SK-N-MC (cell line): ENCODE data around the gene MUSK.
"Not testable (repeated sequence)": the region's sequence is repeated elsewhere in the genome, so short reads cannot be mapped to it uniquely, and the experiment has no call there.

Experiments used
- DNase-seq: peaks from one replicate; pipeline ENCODE4 v3.0.0-alpha.2; 2011; ENCODE audit warnings: low read depth, low spot score
- H3K27ac ChIP-seq: fragments of 200-600 bp; sonication (generic); 2 replicates; pipeline ENCODE4 v1.5.1; 2016; ENCODE audit warnings: mixed run types
- H3K36me3 ChIP-seq: fragments of 200-600 bp; sonication (generic); 2 replicates; pipeline ENCODE4 v1.6.1; 2017; ENCODE audit warnings: antibody characterized with exemption, low read length, mixed read lengths; ENCODE audit not compliant: insufficient read depth
- H3K4me3 ChIP-seq: fragments of 200-600 bp; sonication (generic); 2 replicates; pipeline ENCODE4 v1.5.1; 2016
- H3K9ac ChIP-seq: fragments of 200-600 bp; sonication (generic); 2 replicates; pipeline ENCODE4 v1.8.0; 2017; ENCODE audit warnings: mixed run types, mixed read lengths; ENCODE audit not compliant: insufficient read length
- H3K9me3 ChIP-seq: fragments of 200-600 bp; sonication (generic); 2 replicates; pipeline ENCODE4 v1.6.1; 2017; ENCODE audit warnings: low read depth, mild to moderate bottlenecking, antibody characterized with exemption, low read length, moderate library complexity, mixed read lengths
- EZH2 ChIP-seq: fragments of 200-600 bp; sonication (generic); IDR thresholded peaks from one replicate; pipeline ENCODE4 v1.6.1; 2017; ENCODE audit warnings: antibody characterized with exemption
- FOXP2 ChIP-seq: optimal IDR thresholded peaks from 2 replicates; pipeline ENCODE3; 2011; ENCODE audit warnings: mild to moderate bottlenecking, moderate library complexity; ENCODE audit not compliant: insufficient read depth; ENCODE audit errors: extremely low read length, control extremely low read depth
- POLR2AphosphoS5 ChIP-seq: IDR thresholded peaks from 2 replicates; pipeline ENCODE4 v1.6.1; 2012; ENCODE audit warnings: mild to moderate bottlenecking, low read depth, low read length, borderline replicate concordance

Gene MUSK

GRCh38 chr9:110782701-110783100 is 114.1 kb downstream of the MUSK start:
- H3K9me3 ChIP-seq = no peaks in the 10 kb centered on the region
- TF ChIP-seq EZH2 = no peak
- no peak for TF ChIP-seq POLR2AphosphoS5
- TF ChIP-seq FOXP2 = no peak
- no peak for DNase-seq
- H3K4me3 ChIP-seq = no peak overlapping the region
- no peak overlapping the region for H3K27ac ChIP-seq
- H3K9ac ChIP-seq = no peak overlapping the region
- no peaks in the 10 kb centered on the region for H3K36me3 ChIP-seq

GRCh38 chr9:110784309-110784708 is 115.7 kb downstream of the MUSK start:
- TF ChIP-seq FOXP2 = no peak
- TF ChIP-seq POLR2AphosphoS5 = no peak
- no peak for TF ChIP-seq EZH2
- Histone ChIP-seq H3K9me3 (no peaks in the 10 kb centered on the region), H3K9ac (peak overlapping the region; percentile 14), H3K36me3 (no peaks in the 10 kb centered on the region), H3K27ac (peak overlapping the region; percentile 23; the same call in 1 of the 2 replicates), H3K4me3 (peak overlapping the region; percentile 42; the same call in 1 of the 2 replicates)
- no peak for DNase-seq

GRCh38 chr9:110785166-110785565 is 116.6 kb downstream of the MUSK start:
- DNase-seq = no peak
- H3K4me3 ChIP-seq = no peak overlapping the region
- TF ChIP-seq EZH2 = no peak
- TF ChIP-seq FOXP2 = no peak
- no peak for TF ChIP-seq POLR2AphosphoS5
- no peak overlapping the region; the same call in 1 of the 2 replicates for H3K27ac ChIP-seq
- no peak overlapping the region for H3K9ac ChIP-seq
- no peaks in the 10 kb centered on the region for H3K9me3 ChIP-seq
- no peaks in the 10 kb centered on the region for H3K36me3 ChIP-seq

GRCh38 chr9:110788396-110788795 is 119.8 kb downstream of the MUSK start:
- not testable (repeated sequence) for H3K9me3 ChIP-seq, H3K9ac ChIP-seq, H3K27ac ChIP-seq, H3K4me3 ChIP-seq, H3K36me3 ChIP-seq, DNase-seq

- no peak overlapping the region for H3K9ac ChIP-seq
- no peak for DNase-seq
- H3K9me3 ChIP-seq = no peaks in the 10 kb centered on the region
- no peak overlapping the region for H3K27ac ChIP-seq
- TF ChIP-seq POLR2AphosphoS5 (no peak), FOXP2 (no peak), EZH2 (no peak)
- no peaks in the 10 kb centered on the region for H3K36me3 ChIP-seq
- H3K4me3 ChIP-seq = no peak overlapping the region
Observed at GRCh38 chr9:110788871-110789270, 120.3 kb downstream of the MUSK start.

GRCh38 chr9:110797611-110798010 is 129.0 kb downstream of the MUSK start:
- no peak for DNase-seq
- no peaks in the 10 kb centered on the region for H3K36me3 ChIP-seq
- no peaks in the 10 kb centered on the region for H3K9me3 ChIP-seq
- no peak overlapping the region for H3K27ac ChIP-seq
- no peak overlapping the region for H3K4me3 ChIP-seq
- TF ChIP-seq POLR2AphosphoS5 (no peak), FOXP2 (no peak), EZH2 (no peak)
- no peak overlapping the region for H3K9ac ChIP-seq

GRCh38 chr9:110799396-110799795 is 130.8 kb downstream of the MUSK start:
- no peak for TF ChIP-seq POLR2AphosphoS5
- TF ChIP-seq FOXP2 = no peak
- TF ChIP-seq EZH2 = no peak
- Histone ChIP-seq H3K4me3 (no peak overlapping the region), H3K36me3 (no peaks in the 10 kb centered on the region), H3K9me3 (no peaks in the 10 kb centered on the region), H3K9ac (no peak overlapping the region), H3K27ac (peak overlapping the region; percentile 23; the same call in 1 of the 2 replicates)
- DNase-seq = no peak

- Histone ChIP-seq H3K27ac (peak overlapping the region; percentile 99), H3K9me3 (no peaks in the 10 kb centered on the region), H3K36me3 (no peaks in the 10 kb centered on the region), H3K9ac (peak overlapping the region; percentile 77), H3K4me3 (peak overlapping the region; percentile 76)
- TF ChIP-seq EZH2 (no peak), POLR2AphosphoS5 (no peak), FOXP2 (peak; percentile 27)
- DNase-seq = no peak
Observed at GRCh38 chr9:110801426-110801825, 132.8 kb downstream of the MUSK start.

GRCh38 chr9:110802416-110803035 is 133.9 kb downstream of the MUSK start:
- peak overlapping the region; percentile 99 for H3K27ac ChIP-seq
- peak; percentile 90 for DNase-seq
- TF ChIP-seq EZH2 (no peak), POLR2AphosphoS5 (no peak), FOXP2 (no peak)
- peak overlapping the region; percentile 76 for H3K4me3 ChIP-seq
- no peaks in the 10 kb centered on the region for H3K36me3 ChIP-seq
- H3K9ac ChIP-seq = peak overlapping the region; percentile 77
- no peaks in the 10 kb centered on the region for H3K9me3 ChIP-seq
